K562 (cell line): ENCODE results near the gene DNAAF6. TPM values are rescaled to one million over a fixed set of nuclear protein-coding genes. Genes with fewer than 3 reads are reported as not detected.

Experiments
- ATAC-seq: fragments of 200-7000 bp; cut with Tn5 transposase; 3 replicates; pipeline ENCODE4 v1.9.1; 2020; ENCODE audit warnings: moderate library complexity
- BruUV-seq: library from RNA; stranded (reverse); fragments of 400-500 nt; replicated peaks from 2 replicates; lab custom pipeline; 2021; lab: Mats Ljungman, UMichigan
- CTCF ChIA-PET: fragments of 300-600 bp; formaldehyde crosslinking; extraction: SDS; loops from one replicate; lab custom pipeline; 2021; ENCODE audit warnings: low intra/inter-chr PET ratio; lab: Yijun Ruan, JAX
- POLR2A ChIA-PET: fragments of 300-600, 350-650 bp; sonication (Branson Sonifier 250); formaldehyde crosslinking; extraction: SDS; loops from one replicate; lab custom pipeline; 2021; ENCODE audit warnings: antibody characterized with exemption, inconsistent platforms; lab: Yijun Ruan, JAX
- DNase-seq, 4 experiments: peaks; one replicate each; pipeline versions ENCODE4 v3.0.0 to v3.0.0-alpha.2; 2011 to 2018; ENCODE audit warnings: low spot score in 3 of 4, mixed read lengths in 3 of 4; ENCODE audit errors: extremely low read depth in 1 of 4
- FAIRE-seq: peaks from 2 replicates; lab custom pipeline; 2011; peaks lifted over from hg19 to GRCh38; lab: Jason Lieb, UNC
- H2AFZ ChIP-seq: 2 replicates; pipeline ENCODE4 v1.6.0; 2011; ENCODE audit warnings: low read depth, low read length, control low read depth, inconsistent platforms
- H3K27ac ChIP-seq: fragments of 200-600 bp; 3 replicates; pipeline ENCODE4 v1.8.0; 2011; ENCODE audit warnings: low read depth, mild to moderate bottlenecking, control low read depth, inconsistent platforms, low read length, moderate library complexity, mixed read lengths; ENCODE audit errors: extremely low read depth
- H3K27me3 ChIP-seq, 2 experiments: fragments of 300-600 bp in 1 of 2; 2 replicates in 1 of 2; 3 replicates in 1 of 2; pipeline versions ENCODE4 v1.6.0 to v1.8.0; 2011; ENCODE audit warnings: inconsistent platforms in 2 of 2, low read length in 2 of 2, mild to moderate bottlenecking in 1 of 2, mixed read lengths in 1 of 2, moderate library complexity in 1 of 2; ENCODE audit not compliant: control insufficient read depth in 2 of 2, insufficient read depth in 2 of 2
- H3K36me3 ChIP-seq: fragments of 300-600 bp; 3 replicates; pipeline ENCODE4 v1.8.0; 2011; ENCODE audit warnings: mild to moderate bottlenecking, low read length, inconsistent platforms; ENCODE audit not compliant: control insufficient read depth, insufficient read depth
- H3K4me1 ChIP-seq, 2 experiments: fragments of 200-600 bp in 1 of 2; replicated peaks in 1 of 2; 2 replicates in 1 of 2; 3 replicates in 1 of 2; pipeline versions ENCODE4 v1.5.1 to v1.8.0; 2011; ENCODE audit warnings: inconsistent platforms in 2 of 2, low read length in 2 of 2, mild to moderate bottlenecking in 1 of 2, mixed read lengths in 1 of 2, moderate library complexity in 1 of 2; ENCODE audit not compliant: control insufficient read depth in 2 of 2, insufficient read depth in 2 of 2
- H3K4me2 ChIP-seq: 2 replicates; pipeline ENCODE4 v1.6.1; 2011; ENCODE audit warnings: low read length, control low read depth, inconsistent platforms, mixed read lengths; ENCODE audit not compliant: insufficient read depth
- H3K4me3 ChIP-seq: fragments of 200-600 bp; sonication (generic), shearing (Covaris generic); 2 replicates; pipeline ENCODE4 v1.5.1; 2016; ENCODE audit warnings: control low read depth, inconsistent platforms
- H3K79me2 ChIP-seq: fragments of 200-600 bp; 3 replicates; pipeline ENCODE4 v1.8.0; 2011; ENCODE audit warnings: low read length, inconsistent platforms; ENCODE audit not compliant: control insufficient read depth, insufficient read depth
- H3K9ac ChIP-seq, 2 experiments: 2 replicates each; pipeline versions ENCODE4 v1.6.0 to v1.6.1; 2011; ENCODE audit warnings: low read depth in 2 of 2, low read length in 2 of 2, control low read depth in 1 of 2, inconsistent platforms in 1 of 2, mild to moderate bottlenecking in 1 of 2, mixed read lengths in 1 of 2; ENCODE audit not compliant: insufficient read depth in 1 of 2
- H3K9me1 ChIP-seq: one replicate; pipeline ENCODE4 v1.6.0; 2011; ENCODE audit warnings: inconsistent platforms, mild to moderate bottlenecking, low read length, moderate library complexity; ENCODE audit not compliant: control insufficient read depth, insufficient read depth
- H3K9me3 ChIP-seq: replicated peaks from 2 replicates; pipeline ENCODE4 v1.5.1; 2011; ENCODE audit warnings: low read depth, low read length, inconsistent platforms; ENCODE audit not compliant: control insufficient read depth, insufficient read depth
- H4K20me1 ChIP-seq: replicated peaks from 2 replicates; pipeline ENCODE4 v1.6.1; 2011; ENCODE audit warnings: low read length, inconsistent platforms, mixed read lengths; ENCODE audit not compliant: control insufficient read depth, insufficient read depth
- ARID1B ChIP-seq: fragments of 450-650 bp; IDR thresholded peaks from 2 replicates; pipeline ENCODE4 v1.6.1; 2016; ENCODE audit warnings: antibody characterized with exemption, mild to moderate bottlenecking, inconsistent platforms
- DPF2 ChIP-seq: fragments of 450-650 bp; IDR thresholded peaks from 2 replicates; pipeline ENCODE4 v1.6.1; 2016
- EP300 ChIP-seq: IDR thresholded peaks from 2 replicates; pipeline ENCODE4 v1.6.1; 2012; ENCODE audit warnings: low read length, improper control_type of control experiment
- FOXO4 ChIP-seq: fragments of 450-650 bp; formaldehyde crosslinking; IDR thresholded peaks from 2 replicates; pipeline ENCODE4 v1.4.0; 2020; ENCODE audit warnings: mild to moderate bottlenecking, moderate library complexity
- SMARCA4 ChIP-seq: fragments of 450-650 bp; IDR thresholded peaks from 2 replicates; pipeline ENCODE4 v1.6.1; 2016
- TAL1 ChIP-seq: fragments of 450-650 bp; IDR thresholded peaks from 2 replicates; pipeline ENCODE4 v1.6.1; 2016; ENCODE audit warnings: mild to moderate bottlenecking
- TEAD4 ChIP-seq, 2 experiments: sonication (generic) in 1 of 2; formaldehyde crosslinking in 1 of 2; IDR thresholded peaks; 2 replicates each; pipeline versions ENCODE4 v1.6.1 to v1.8.0; 2012 to 2022; ENCODE audit warnings: borderline replicate concordance in 1 of 2, inconsistent platforms in 1 of 2, low read length in 1 of 2, mild to moderate bottlenecking in 1 of 2, missing genetic modification reagents in 1 of 2
- ZMIZ1 ChIP-seq, 2 experiments: fragments of 150-350 bp in 1 of 2; IDR thresholded peaks; 2 replicates each; pipeline ENCODE4 v1.6.1; 2012 to 2016; ENCODE audit warnings: low read depth in 2 of 2, low read length in 2 of 2, mild to moderate bottlenecking in 1 of 2, moderate library complexity in 1 of 2
- ZNF12 ChIP-seq: sonication (generic); formaldehyde crosslinking; IDR thresholded peaks from 2 replicates; pipeline ENCODE4 v1.4.0; 2020; ENCODE audit warnings: mild to moderate bottlenecking, missing genetic modification reagents
- ZNF239 ChIP-seq: fragments of 250-450 bp; sonication (Bioruptor Pico); IDR thresholded peaks from 2 replicates; pipeline ENCODE4 v1.4.0; 2020; ENCODE audit warnings: mild to moderate bottlenecking
- WGBS: fragments of 100-300 bp; shearing (Covaris generic); methylation state at CpG from one replicate; pipeline ENCODE4 v1.1.6; 2016; ENCODE audit warnings: low coverage, mixed read lengths; ENCODE audit not compliant: insufficient coverage; ENCODE audit errors: missing lambda C conversion rate; 5-methylcytosine and 5-hydroxymethylcytosine counted together
- in situ Hi-C: fragments of 300-500 bp; cut with MboI; formaldehyde crosslinking; loops from 4 replicates; pipeline ENCODE4 v1.15.0; 2018; ENCODE audit warnings: inconsistent platforms, mixed read lengths
- intact Hi-C: fragments of 100-400 bp; cut with micrococcal nuclease; formaldehyde crosslinking; loops from 2 replicates; pipeline ENCODE4 v1.14.2; 2022
- polyA plus RNA-seq, 8 experiments: library from polyadenylated mRNA; depleted of rRNA in 4 of 8; stranded (reverse) in 5 of 8; unstranded in 3 of 8; fragments of >200 nt; fragmentation: Nextera tagmentation in 2 of 8; fragmentation: Illumina TruSeq in 1 of 8; extraction: Ambion mirVana in 2 of 8; extraction: Trizol in 1 of 8; gene quantifications; 2 replicates each; pipeline versions ENCODE4 v1.2.1 to v1.2.3, GENCODE V29; 2011 to 2014; ENCODE audit warnings: inconsistent platforms in 1 of 8, missing spikeins in 1 of 8
- total RNA-seq, 7 experiments: library from RNA; depleted of rRNA in 6 of 7; stranded (reverse); fragments of >200 nt in 6 of 7; fragmentation: Illumina TruSeq in 2 of 7; extraction: Trizol in 2 of 7; gene quantifications; 2 replicates each; pipeline versions ENCODE4 v1.2.1 to v1.2.3, GENCODE V29; 2011 to 2021; ENCODE audit warnings: low replicate concordance in 1 of 7

DNAAF6 gene
- total and polyA plus RNA-seq, 9 of the 15 experiments (the other 6 are each of a cell fraction or from before 2014, with no cell fraction given): 0.04 to 0.17 (median 0.14) TPM; not detected in 4

DNA sequence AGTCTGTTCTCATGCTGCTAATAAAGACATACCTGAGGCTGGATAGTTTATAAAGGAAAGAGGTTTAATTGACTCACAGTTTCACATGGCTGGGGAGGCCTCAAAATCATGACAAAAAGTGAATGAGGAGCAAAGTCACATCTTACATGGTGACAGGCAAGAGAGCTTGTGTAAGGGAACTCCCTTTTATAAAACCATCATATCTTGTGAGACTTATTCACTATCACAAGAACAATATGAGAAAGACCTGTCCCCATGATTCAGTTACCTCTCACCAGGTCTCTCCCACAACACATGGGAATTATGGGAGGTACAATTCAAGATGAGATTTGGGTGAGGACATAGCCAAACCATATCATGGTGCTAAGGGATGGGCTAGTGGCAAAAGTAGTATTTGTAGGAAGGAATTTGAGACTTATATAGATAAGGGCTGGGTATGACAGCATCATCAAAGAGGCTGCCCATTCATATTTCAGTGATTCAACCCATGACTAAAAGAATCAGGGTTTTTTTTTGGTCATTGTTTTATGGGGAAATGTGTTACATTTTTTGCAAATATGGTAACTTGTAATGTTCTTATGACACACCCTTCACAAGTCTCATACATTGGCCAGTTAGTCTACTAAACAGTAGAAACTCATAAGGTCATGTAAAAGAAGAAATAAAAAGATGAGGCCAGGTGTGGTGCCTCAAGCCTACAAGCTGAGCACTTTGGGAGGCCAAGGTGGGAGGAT is 34.9 kb upstream of the DNAAF6 start:
- Histone ChIP-seq H3K4me2 (no peak overlapping the region), H4K20me1 (no peaks in the 10 kb centered on the region), H3K9me3 (no peaks in the 10 kb centered on the region), H3K79me2 (peaks cover 13% of the 10 kb centered on the region), H3K9ac (no peak overlapping the region), H3K27me3 (no peaks in the 10 kb centered on the region), H3K9me1 (no peaks in the 10 kb centered on the region), H2AFZ (no peak overlapping the region), H3K4me1 (peaks cover 0 to 15% of the 10 kb centered on the region in 2 experiments; a peak in 3 of 5 replicates), H3K27ac (no peak overlapping the region), H3K4me3 (no peak overlapping the region), H3K36me3 (peaks cover 21% of the 10 kb centered on the region; the same call in 1 of the 3 replicates)
- FAIRE-seq: no peak
- CTCF ChIA-PET: no interaction called here
- no TSS peak for BruUV-seq
- intact Hi-C loops: no loop called here
- in situ Hi-C loops: no loop called here
- DNase-seq: no peak
- ATAC-seq: no peak
- POLR2A ChIA-PET: no interaction called here
- no peak for TF ChIP-seq ZNF239 (CRISPR knock-in tag)

DNA sequence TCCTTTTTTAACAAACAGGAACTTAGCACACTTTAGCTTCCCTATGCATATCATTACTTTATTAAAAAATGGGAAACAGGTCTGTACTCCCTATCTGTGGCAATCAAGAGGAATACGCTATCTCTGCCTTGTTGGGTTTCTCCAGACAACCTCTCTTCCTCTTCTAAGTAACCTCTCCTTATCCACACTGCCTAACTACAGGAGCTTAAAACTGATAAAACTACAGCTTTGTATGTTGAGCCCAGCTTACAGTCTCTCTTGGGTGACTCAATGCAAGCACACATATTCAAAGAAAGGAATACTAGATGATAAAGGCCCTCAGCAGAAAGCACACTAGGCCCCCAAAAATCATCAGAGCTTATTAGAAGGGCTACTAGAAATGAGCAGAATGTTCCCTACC is 9.1 kb upstream of the DNAAF6 start:
- DNase-seq: peak in 2 of 4 experiments; percentile 29 to 72
- in situ Hi-C loops (no loop called here), intact Hi-C loops (no loop called here)
- no peaks in the 10 kb centered on the region for H3K27me3 ChIP-seq
- peaks cover 24% of the 10 kb centered on the region for H3K36me3 ChIP-seq
- H3K27ac ChIP-seq: peak overlapping the region; percentile 60; the same call in 2 of the 3 replicates
- peaks cover 0 to 11% of the 10 kb centered on the region in 2 experiments; a peak in 3 of 5 replicates for H3K4me1 ChIP-seq
- ChIA-PET POLR2A (interaction anchor here (0.6 to 1.3 kb wide), 2 partner anchors 9 to 489 kb away, joined by 3 to 7 read pairs; partner anchors contain the start of genes DNAAF6 and NUP62CL), CTCF (no interaction called here)
- H3K4me3 ChIP-seq: no peak overlapping the region
- H4K20me1 ChIP-seq: no peaks in the 10 kb centered on the region
- no peak overlapping the region; a peak in 1 of 4 replicates for H3K9ac ChIP-seq
- H3K4me2 ChIP-seq: no peak overlapping the region; the same call in 1 of the 2 replicates
- ATAC-seq: peak; percentile 87
- peak; percentile 72 for FAIRE-seq
- H3K79me2 ChIP-seq: peaks cover 93% of the 10 kb centered on the region
- WGBS: 0% methylated on average over 1 of the region's 1 CpG
- H2AFZ ChIP-seq: no peak overlapping the region
- H3K9me1 ChIP-seq: no peaks in the 10 kb centered on the region
- BruUV-seq: no TSS peak
- H3K9me3 ChIP-seq: 0 out of 2 replicates have a peak, but pooled peaks cover 2% of the 10 kb centered on the region
- TF ChIP-seq TAL1: peak; percentile 46; the same call in 1 of the 2 replicates
- TF ChIP-seq SMARCA4: peak; percentile 66
- TF ChIP-seq ARID1B: peak; percentile 80
- TF ChIP-seq EP300: peak; percentile 51; the same call in 1 of the 2 replicates
- no peak for TF ChIP-seq FOXO4 (CRISPR knock-in tag)
- TF ChIP-seq ZMIZ1 (IDR thresholded peaks at IDR 0.05; ENCODE audit: low read depth in 2 of 2, low read length in 2 of 2): no peak
- TF ChIP-seq DPF2: peak; percentile 66
- TF ChIP-seq TEAD4 (IDR thresholded peaks at IDR 0.05; ENCODE audit: low read length): peak; percentile 74
- no peak for TF ChIP-seq TEAD4 (CRISPR knock-in tag; IDR thresholded peaks at IDR 0.05; ENCODE audit: borderline replicate concordance)
- TF ChIP-seq ZNF12 (CRISPR knock-in tag): no peak
